Erythroblast (primary cell): ENCODE measurements around the gene NPFFR1.

ENCODE experiments used
- GATA1 ChIP-seq: IDR thresholded peaks from 2 replicates; pipeline ENCODE4 v1.6.1; 2011; ENCODE audit warnings: low read depth, mild to moderate bottlenecking, control low read depth, low read length, moderate library complexity
- POLR2A ChIP-seq: IDR thresholded peaks from 2 replicates; pipeline ENCODE4 v1.6.1; 2011; ENCODE audit warnings: mild to moderate bottlenecking, low read length

DNA sequence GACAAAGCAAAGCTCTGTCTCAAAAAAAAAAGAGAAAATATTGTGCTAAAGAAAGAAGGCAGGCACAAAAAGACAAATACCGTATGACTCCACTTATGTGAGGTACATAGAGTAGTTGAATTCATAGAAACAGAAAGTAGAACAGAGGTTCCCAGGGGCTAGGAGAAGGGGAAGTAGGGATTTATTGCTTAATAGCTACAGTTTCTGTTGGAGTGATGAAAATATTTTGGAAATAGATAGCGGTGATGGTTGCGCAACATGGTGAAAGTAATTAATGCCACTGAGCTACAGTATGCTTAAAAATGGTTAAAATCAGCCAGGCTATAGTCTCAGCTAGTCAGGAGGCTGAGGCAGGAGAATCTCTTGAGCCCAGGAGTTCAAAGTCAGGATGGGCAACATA, 18.5 kb upstream of the NPFFR1 start:
- TF ChIP-seq POLR2A = no peak
- no peak for TF ChIP-seq GATA1
